Tibial artery (tissue), 4 donors: ENCODE results near the gene ARFGAP2.

Experiments used
- DNase-seq, 2 donors: peaks; one replicate each; pipeline ENCODE4 v3.0.0-alpha.2; 2019
- H3K27ac ChIP-seq, 2 donors: fragments of 200-600 bp; sonication (generic) in 1 of 2; 1 replicate in 1 of 2; 2 replicates in 1 of 2; pipeline ENCODE4 v1.5.1; 2018 to 2019; ENCODE audit warnings: mild to moderate bottlenecking in 1 of 2
- H3K27me3 ChIP-seq, 2 donors: fragments of 200-600 bp; sonication (generic) in 1 of 2; one replicate each; pipeline versions ENCODE4 v1.5.1 to v1.6.0; 2016 to 2019
- H3K36me3 ChIP-seq, 3 donors: fragments of 200-600 bp; sonication (generic) in 2 of 3; one replicate each; pipeline ENCODE4 v1.5.1; 2016 to 2019; ENCODE audit warnings: mild to moderate bottlenecking in 2 of 3
- H3K4me1 ChIP-seq, 4 donors: fragments of 200-600 bp; sonication (generic) in 2 of 4; 1 replicate in 3 of 4; 2 replicates in 1 of 4; pipeline ENCODE4 v1.5.1; 2016 to 2019
- H3K4me3 ChIP-seq, 2 donors: fragments of 200-600 bp; sonication (generic) in 1 of 2; 1 replicate in 1 of 2; 2 replicates in 1 of 2; pipeline ENCODE4 v1.5.1; 2018 to 2019; ENCODE audit warnings: mild to moderate bottlenecking in 2 of 2
- H3K9me3 ChIP-seq, 3 donors: fragments of 200-600 bp; sonication (generic) in 1 of 3; one replicate each; pipeline ENCODE4 v1.5.1; 2016 to 2019
- intact Hi-C: fragments of 100-400 bp; cut with DNase I; formaldehyde crosslinking; loops from one replicate; pipeline ENCODE4 v1.15.0; 2023; ENCODE audit warnings: low total_unique reads
- TF ChIP-seq, protein P1 (sequence below), 2 experiments: fragments of 200-600 bp in 1 of 2; fragments of 450-650 bp in 1 of 2; IDR thresholded peaks; one replicate each; pipeline ENCODE4 v1.5.1; 2017 to 2019; ENCODE audit warnings: antibody characterized with exemption in 2 of 2, mild to moderate bottlenecking in 1 of 2, moderate library complexity in 1 of 2

ARFGAP2 gene

GRCh38 chr11:47177846-47178245 lies 1.2 kb upstream of the ARFGAP2 start:
- peaks cover 0 to 44% (median 31%) of the 10 kb centered on the region in 4 donors for H3K4me1 ChIP-seq
- H3K4me3 ChIP-seq: peak overlapping the region in 1 of 2 donors; percentile 99
- peak in 1 of 2 donors; percentile 77 for DNase-seq
- no peaks in the 10 kb centered on the region for H3K9me3 ChIP-seq
- TF ChIP-seq, protein P1, sequence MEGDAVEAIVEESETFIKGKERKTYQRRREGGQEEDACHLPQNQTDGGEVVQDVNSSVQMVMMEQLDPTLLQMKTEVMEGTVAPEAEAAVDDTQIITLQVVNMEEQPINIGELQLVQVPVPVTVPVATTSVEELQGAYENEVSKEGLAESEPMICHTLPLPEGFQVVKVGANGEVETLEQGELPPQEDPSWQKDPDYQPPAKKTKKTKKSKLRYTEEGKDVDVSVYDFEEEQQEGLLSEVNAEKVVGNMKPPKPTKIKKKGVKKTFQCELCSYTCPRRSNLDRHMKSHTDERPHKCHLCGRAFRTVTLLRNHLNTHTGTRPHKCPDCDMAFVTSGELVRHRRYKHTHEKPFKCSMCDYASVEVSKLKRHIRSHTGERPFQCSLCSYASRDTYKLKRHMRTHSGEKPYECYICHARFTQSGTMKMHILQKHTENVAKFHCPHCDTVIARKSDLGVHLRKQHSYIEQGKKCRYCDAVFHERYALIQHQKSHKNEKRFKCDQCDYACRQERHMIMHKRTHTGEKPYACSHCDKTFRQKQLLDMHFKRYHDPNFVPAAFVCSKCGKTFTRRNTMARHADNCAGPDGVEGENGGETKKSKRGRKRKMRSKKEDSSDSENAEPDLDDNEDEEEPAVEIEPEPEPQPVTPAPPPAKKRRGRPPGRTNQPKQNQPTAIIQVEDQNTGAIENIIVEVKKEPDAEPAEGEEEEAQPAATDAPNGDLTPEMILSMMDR (IDR thresholded peaks at IDR 0.05): no peak
- H3K27ac ChIP-seq: peak overlapping the region; percentile 92 to 95
- peaks cover 10 to 60% (median 23%) of the 10 kb centered on the region in 3 donors for H3K36me3 ChIP-seq
- intact Hi-C loops: loop anchor here (5.0 to 10.0 kb wide), 3 partner anchors 34 to 237 kb away; partner anchors contain the start of genes DDB2 and MYBPC3
- no peaks in the 10 kb centered on the region for H3K27me3 ChIP-seq

GRCh38 chr11:47177229-47177845 lies 658 bp upstream of the ARFGAP2 start:
- Histone ChIP-seq H3K36me3 (peaks cover 12 to 62% (median 29%) of the 10 kb centered on the region in 3 donors), H3K4me3 (peak overlapping the region; percentile 90 to 99), H3K27me3 (no peaks in the 10 kb centered on the region), H3K27ac (peak overlapping the region; percentile 92 to 95), H3K4me1 (peaks cover 0 to 49% (median 32%) of the 10 kb centered on the region in 4 donors), H3K9me3 (no peaks in the 10 kb centered on the region)
- intact Hi-C loops: loop anchor here (5.0 to 10.0 kb wide), 3 partner anchors 35 to 237 kb away; partner anchors contain the start of genes DDB2 and MYBPC3
- TF ChIP-seq, protein P1 (IDR thresholded peaks at IDR 0.05): peak; percentile 65 to 78
- peak; percentile 77 to 84 for DNase-seq

DNA sequence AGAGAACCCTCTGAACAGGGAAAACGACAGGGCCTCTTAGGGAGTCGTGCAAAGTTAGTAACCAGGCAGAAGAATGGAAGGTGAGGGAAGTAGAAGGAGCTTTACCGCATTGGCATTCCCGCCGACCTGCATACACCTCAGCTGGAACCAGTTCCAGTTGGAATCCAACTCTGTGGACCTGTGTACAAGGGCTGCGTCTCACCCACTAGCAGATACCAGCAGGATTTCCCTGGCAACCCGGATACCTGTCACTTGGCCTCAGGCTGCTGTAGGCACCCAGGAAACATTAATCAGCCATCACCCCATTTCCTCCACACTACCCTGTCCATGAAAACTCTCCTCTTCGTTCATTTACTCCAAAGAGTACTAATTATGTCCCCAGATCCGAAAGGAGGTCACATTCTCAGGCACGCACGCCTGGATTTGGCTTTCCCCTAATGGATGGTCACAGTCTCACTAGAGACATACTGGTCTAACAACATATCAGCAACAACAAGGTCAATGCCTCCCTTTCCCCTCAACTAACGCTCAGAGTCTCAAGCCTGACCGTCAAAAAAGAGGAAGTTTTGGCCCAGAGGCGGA lies 842 bp downstream of the ARFGAP2 start:
- TF ChIP-seq, protein P1 (IDR thresholded peaks at IDR 0.05): no peak
- H3K4me1 ChIP-seq: peaks cover 0 to 59% (median 35%) of the 10 kb centered on the region in 4 donors
- H3K36me3 ChIP-seq: peaks cover 16 to 65% (median 41%) of the 10 kb centered on the region in 3 donors
- no peaks in the 10 kb centered on the region for H3K9me3 ChIP-seq
- no peaks in the 10 kb centered on the region for H3K27me3 ChIP-seq
- H3K27ac ChIP-seq: peak overlapping the region; percentile 92 to 95
- intact Hi-C loops: loop anchor here (5.0 to 10.0 kb wide), 3 partner anchors 36 to 239 kb away; partner anchors contain the start of genes DDB2 and MYBPC3
- no peak for DNase-seq
- H3K4me3 ChIP-seq: peak overlapping the region; percentile 90 to 99

GRCh38 chr11:47172740-47173336 lies 3.8 kb downstream of the ARFGAP2 start:
- Histone ChIP-seq H3K27ac (no peak overlapping the region), H3K9me3 (no peaks in the 10 kb centered on the region), H3K36me3 (peaks cover 37 to 74% (median 61%) of the 10 kb centered on the region in 3 donors), H3K4me3 (no peak overlapping the region), H3K27me3 (no peaks in the 10 kb centered on the region), H3K4me1 (peaks cover 0 to 53% (median 30%) of the 10 kb centered on the region in 4 donors)
- DNase-seq: no peak
- intact Hi-C loops: loop anchor here (10.0 kb wide), 1 partner anchor 242 kb away; no protein-coding TSS in a partner anchor
- TF ChIP-seq, protein P1 (IDR thresholded peaks at IDR 0.05): no peak

GRCh38 chr11:47171856-47172255 lies 4.8 kb downstream of the ARFGAP2 start:
- no peaks in the 10 kb centered on the region for H3K9me3 ChIP-seq
- peaks cover 45 to 84% (median 70%) of the 10 kb centered on the region in 3 donors for H3K36me3 ChIP-seq
- intact Hi-C loops: loop anchor here (10.0 kb wide), 1 partner anchor 243 kb away; no protein-coding TSS in a partner anchor
- no peak for DNase-seq
- no peak overlapping the region for H3K27ac ChIP-seq
- H3K27me3 ChIP-seq: no peaks in the 10 kb centered on the region
- no peak overlapping the region for H3K4me3 ChIP-seq
- H3K4me1 ChIP-seq: peaks cover 0 to 46% (median 24%) of the 10 kb centered on the region in 4 donors
- TF ChIP-seq, protein P1 (IDR thresholded peaks at IDR 0.05): no peak
